Testis (tissue), 3 donors: Measurements from ENCODE around the gene SAMD11. TPM values are rescaled to one million over a fixed set of nuclear protein-coding genes. Genes with fewer than 3 reads are reported as not detected.
A peak's percentile ranks its signal among the peaks of the same experiment; 100 is the strongest.

Experiments
- DNase-seq: peaks from one replicate; pipeline ENCODE4 v3.0.0-alpha.2; 2019
- H3K27ac ChIP-seq, 2 donors: fragments of 200-600 bp; sonication (generic); one replicate each; pipeline ENCODE4 v1.5.1; 2019
- H3K27me3 ChIP-seq: fragments of 200-600 bp; sonication (generic); one replicate; pipeline ENCODE4 v1.5.1; 2019
- H3K36me3 ChIP-seq: fragments of 200-600 bp; sonication (generic); one replicate; pipeline ENCODE4 v1.5.1; 2017; ENCODE audit warnings: low read depth; ENCODE audit errors: missing control alignments
- H3K4me1 ChIP-seq: fragments of 200-600 bp; sonication (generic); one replicate; pipeline ENCODE4 v1.5.1; 2019
- H3K4me3 ChIP-seq, 2 donors: fragments of 200-600 bp; sonication (generic); one replicate each; pipeline ENCODE4 v1.5.1; 2017 to 2019
- H3K9me3 ChIP-seq: fragments of 200-600 bp; sonication (generic); one replicate; pipeline ENCODE4 v1.5.1; 2017
- CTCF ChIP-seq, 3 experiments: fragments of 450-650 bp in 2 of 3; fragments of 200-600 bp in 1 of 3; sonication (generic) in 1 of 3; IDR thresholded peaks; one replicate each; pipeline ENCODE4 v1.5.1; 2016 to 2019; ENCODE audit warnings: antibody characterized with exemption in 3 of 3, mild to moderate bottlenecking in 2 of 3, moderate library complexity in 1 of 3
- POLR2A ChIP-seq: fragments of 450-650 bp; IDR thresholded peaks from one replicate; pipeline ENCODE4 v1.6.1; 2017; ENCODE audit warnings: antibody characterized with exemption, mild to moderate bottlenecking, moderate library complexity
- WGBS, 2 donors: methylation state at CpG; one replicate each; pipeline ENCODE4 v1.1.5; 2018; 5-methylcytosine and 5-hydroxymethylcytosine counted together
- intact Hi-C: fragments of 100-400 bp; cut with DNase I; formaldehyde crosslinking; loops from one replicate; pipeline ENCODE4 v1.15.1; 2023; ENCODE audit warnings: low total_unique reads
- polyA plus RNA-seq: library from polyadenylated mRNA; stranded (reverse); fragments of 350-450 nt; fragmentation: Illumina TruSeq; extraction: RNeasy Lipid Tissue Mini Kit (QIAGEN cat#74804); gene quantifications from one replicate; pipeline ENCODE4 v1.2.3, GENCODE V29; 2014; ENCODE audit warnings: low read depth, low replicate concordance; ENCODE audit not compliant: insufficient read depth
- total RNA-seq, 2 donors: library from RNA; depleted of rRNA; stranded (reverse); fragments of >200 nt; gene quantifications; one replicate each; pipeline ENCODE4 v1.2.3, GENCODE V29; 2016

Gene SAMD11
- total and polyA plus RNA-seq, 3 donors from 2014 or later = 7.9 to 47.2 (median 36.9) TPM

- WGBS, 2 donors = 78 to 93% methylated on average over 5 to 21 of the region's 21 CpGs
These were observed 57.8 kb downstream of the SAMD11 start for GRCh38 chr1:981491-981954.

GRCh38 chr1:981955-982558, 58.3 kb downstream of the SAMD11 start, which contains the start of gene PERM1:
PERM1 (minus strand) TSS chr1:982093; CDS start chr1:981029, 1,064 bp downstream.
- TF ChIP-seq CTCF (IDR thresholded peaks at IDR 0.05) = no peak
- no peak for TF ChIP-seq POLR2A
- intact Hi-C loops = no loop called here
- Histone ChIP-seq H3K4me1 (no peaks in the 10 kb centered on the region), H3K4me3 (no peak within 1 kb of the TSS), H3K27ac (no peak within 1 kb of the TSS), H3K36me3 (no peaks in the 10 kb centered on the region), H3K9me3 (no peaks in the 10 kb centered on the region), H3K27me3 (no peaks in the 10 kb centered on the region)
- no peak for DNase-seq
- 61 to 69% methylated on average over 22 to 27 of the region's 28 CpGs for WGBS, 2 donors

More at GRCh38 chr1:981491-981954, 57.8 kb downstream of the SAMD11 start:
- Histone ChIP-seq H3K4me1 (no peaks in the 10 kb centered on the region), H3K4me3 (no peak overlapping the region), H3K27me3 (no peaks in the 10 kb centered on the region), H3K9me3 (no peaks in the 10 kb centered on the region), H3K27ac (no peak overlapping the region), H3K36me3 (no peaks in the 10 kb centered on the region)
- TF ChIP-seq POLR2A (no peak), CTCF (IDR thresholded peaks at IDR 0.05) (no peak)
- DNase-seq = no peak
- intact Hi-C loops = no loop called here

DNA sequence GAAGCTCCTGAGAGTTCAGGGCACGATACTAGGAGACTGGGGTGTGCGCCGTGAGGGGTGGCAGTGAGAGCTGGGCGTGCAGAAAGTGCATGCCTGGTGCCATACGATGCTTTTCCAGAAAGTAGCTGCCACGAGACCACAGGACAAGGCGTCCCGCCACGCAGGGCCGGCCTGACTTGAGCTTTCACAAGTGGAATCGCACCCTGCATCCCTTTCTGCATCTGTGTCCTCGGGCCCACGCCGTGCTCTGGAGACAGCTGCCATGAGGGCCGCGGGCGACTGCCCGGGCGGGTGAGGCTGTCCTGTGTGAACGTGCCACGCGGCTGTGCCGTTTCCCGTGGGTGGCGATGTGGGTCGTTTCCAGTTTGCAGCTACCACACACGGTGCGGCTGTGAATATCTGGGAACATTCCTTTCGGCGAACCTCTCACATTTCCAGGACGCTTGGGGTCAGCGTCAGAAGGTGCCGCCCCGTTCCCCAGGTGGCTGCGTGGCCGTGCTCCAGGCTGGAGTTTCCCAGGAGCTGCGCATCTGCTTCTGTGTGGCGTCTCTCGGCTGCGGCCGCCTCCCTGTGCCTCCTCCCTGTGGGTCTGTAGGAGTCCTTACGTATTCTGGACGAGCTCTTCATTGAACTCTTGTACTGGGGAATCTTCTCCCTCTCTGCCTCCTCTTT, 59.2 kb downstream of the SAMD11 start:
- TF ChIP-seq POLR2A (no peak), CTCF (IDR thresholded peaks at IDR 0.05) (no peak)
- intact Hi-C loops = no loop called here
- no peaks in the 10 kb centered on the region for H3K27me3 ChIP-seq
- H3K4me3 ChIP-seq = no peak overlapping the region
- no peak for DNase-seq
- no peaks in the 10 kb centered on the region for H3K36me3 ChIP-seq
- WGBS, 2 donors = 80 to 83% methylated on average over 32 to 43 of the region's 43 CpGs
- H3K9me3 ChIP-seq = no peaks in the 10 kb centered on the region
- H3K4me1 ChIP-seq = no peaks in the 10 kb centered on the region
- no peak overlapping the region for H3K27ac ChIP-seq

DNA sequence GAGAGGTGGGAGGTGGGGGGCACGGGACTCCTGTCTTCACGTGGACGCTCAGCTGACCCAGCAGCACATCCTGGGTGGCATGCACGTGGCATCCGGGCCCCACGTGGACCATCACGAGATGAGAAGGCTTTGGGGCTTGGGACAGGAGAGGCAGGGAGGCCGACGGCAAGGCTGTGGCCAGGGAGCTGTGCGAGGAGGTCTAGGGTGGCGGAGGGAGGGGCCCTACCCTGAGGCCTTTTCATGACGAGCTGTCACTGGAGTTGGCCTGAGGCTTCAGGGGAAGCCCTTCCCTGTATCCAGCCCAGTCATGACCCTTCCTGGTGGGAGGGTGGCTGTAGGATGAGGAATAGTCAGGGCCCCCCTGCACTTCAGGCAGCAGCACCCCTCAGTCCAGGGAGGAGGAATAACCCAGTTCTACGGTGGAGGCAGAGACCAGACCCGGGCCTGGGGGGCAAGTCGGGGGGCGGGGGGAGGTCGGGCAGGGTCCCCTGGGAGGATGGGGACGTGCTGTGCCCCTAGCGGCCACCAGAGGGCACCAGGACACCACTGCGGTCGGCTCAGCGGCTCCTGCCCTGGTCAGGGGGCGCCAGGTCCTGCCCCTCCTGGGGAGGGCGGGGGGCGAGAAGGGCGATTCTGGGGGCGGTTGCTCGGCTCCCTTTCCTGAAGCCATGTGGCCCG, 60.2 kb downstream of the SAMD11 start:
- Histone ChIP-seq H3K27me3 (no peaks in the 10 kb centered on the region), H3K4me3 (no peak overlapping the region), H3K36me3 (no peaks in the 10 kb centered on the region), H3K9me3 (no peaks in the 10 kb centered on the region), H3K27ac (no peak overlapping the region), H3K4me1 (no peaks in the 10 kb centered on the region)
- WGBS, 2 donors = 32 to 41% methylated on average over 9 to 28 of the region's 29 CpGs
- TF ChIP-seq POLR2A (no peak), CTCF (IDR thresholded peaks at IDR 0.05) (peak in 2 of 3 experiments; percentile 26 to 93)
- DNase-seq = peak; percentile 61
- intact Hi-C loops = no loop called here
